ENCODE data around the gene ARMC10. TPM values are rescaled to one million over a fixed set of nuclear protein-coding genes. Genes with fewer than 3 reads are reported as not detected.
A peak's percentile ranks its signal among the peaks of the same experiment; 100 is the strongest.
"Not testable (repeated sequence)": the region's sequence is repeated elsewhere in the genome, so short reads cannot be mapped to it uniquely, and the experiment has no call there.

The ARMC10 gene
- total RNA-seq, 1 donor, result 35.0 TPM

GRCh38 chr7:103048833-103049232 is 26.1 kb upstream of the ARMC10 start:
- peak; percentile 17 for DNase-seq (ENCODE audit: low read depth)
- H3K4me3 ChIP-seq (ENCODE audit: low read depth, low read length), result no peak overlapping the region
- TF ChIP-seq CTCF (IDR thresholded peaks at IDR 0.05; ENCODE audit: insufficient read depth, low read depth, low read length), result no peak

GRCh38 chr7:103051519-103051918 is 23.4 kb upstream of the ARMC10 start:
- no peak overlapping the region for H3K4me3 ChIP-seq (ENCODE audit: low read depth, low read length)
- no peak for TF ChIP-seq CTCF (IDR thresholded peaks at IDR 0.05; ENCODE audit: insufficient read depth, low read depth, low read length)
- no peak for DNase-seq (ENCODE audit: low read depth)

- not testable (repeated sequence) for H3K4me3 ChIP-seq (ENCODE audit: low read depth, low read length); DNase-seq (ENCODE audit: low read depth)
These were observed 18.9 kb upstream of the ARMC10 start for GRCh38 chr7:103056006-103056405.

- H3K4me3 ChIP-seq (ENCODE audit: low read depth, low read length), result no peak overlapping the region
- no peak for DNase-seq (ENCODE audit: low read depth)
- TF ChIP-seq CTCF (IDR thresholded peaks at IDR 0.05; ENCODE audit: insufficient read depth, low read depth, low read length), result no peak
These were observed 16.8 kb upstream of the ARMC10 start for GRCh38 chr7:103058122-103058521.

GRCh38 chr7:103059471-103059870 is 15.5 kb upstream of the ARMC10 start:
- no peak overlapping the region for H3K4me3 ChIP-seq (ENCODE audit: low read depth, low read length)
- peak; percentile 31 for DNase-seq (ENCODE audit: low read depth)

GRCh38 chr7:103063895-103064294 is 11.0 kb upstream of the ARMC10 start:
- no peak overlapping the region for H3K4me3 ChIP-seq (ENCODE audit: low read depth, low read length)
- no peak for DNase-seq (ENCODE audit: low read depth)
- TF ChIP-seq CTCF (IDR thresholded peaks at IDR 0.05; ENCODE audit: insufficient read depth, low read depth, low read length), result no peak

More at GRCh38 chr7:103059471-103059870, 15.5 kb upstream of the ARMC10 start:
- TF ChIP-seq CTCF (IDR thresholded peaks at IDR 0.05; ENCODE audit: insufficient read depth, low read depth, low read length), result no peak

- peak; percentile 74 for TF ChIP-seq CTCF (IDR thresholded peaks at IDR 0.05; ENCODE audit: insufficient read depth, low read depth, low read length)
- DNase-seq (ENCODE audit: low read depth), result peak; percentile 49
- no peak overlapping the region for H3K4me3 ChIP-seq (ENCODE audit: low read depth, low read length)
These were observed 9.3 kb upstream of the ARMC10 start for GRCh38 chr7:103065667-103066066.

Data from fibroblast of villous mesenchyme (primary cell).